HG02678 (cell line): ENCODE data around the gene CNGB1.
"Not testable (repeated sequence)": the region's sequence is repeated elsewhere in the genome, so short reads cannot be mapped to it uniquely, and the experiment has no call there.

ENCODE experiments used
- ATAC-seq: cut with Tn5 transposase; IDR thresholded peaks from one replicate; pipeline ENCODE4 v1.9.1; 2021; ENCODE audit warnings: mild to moderate bottlenecking, moderate library complexity; ENCODE audit not compliant: unreplicated experiment

The CNGB1 gene

DNA sequence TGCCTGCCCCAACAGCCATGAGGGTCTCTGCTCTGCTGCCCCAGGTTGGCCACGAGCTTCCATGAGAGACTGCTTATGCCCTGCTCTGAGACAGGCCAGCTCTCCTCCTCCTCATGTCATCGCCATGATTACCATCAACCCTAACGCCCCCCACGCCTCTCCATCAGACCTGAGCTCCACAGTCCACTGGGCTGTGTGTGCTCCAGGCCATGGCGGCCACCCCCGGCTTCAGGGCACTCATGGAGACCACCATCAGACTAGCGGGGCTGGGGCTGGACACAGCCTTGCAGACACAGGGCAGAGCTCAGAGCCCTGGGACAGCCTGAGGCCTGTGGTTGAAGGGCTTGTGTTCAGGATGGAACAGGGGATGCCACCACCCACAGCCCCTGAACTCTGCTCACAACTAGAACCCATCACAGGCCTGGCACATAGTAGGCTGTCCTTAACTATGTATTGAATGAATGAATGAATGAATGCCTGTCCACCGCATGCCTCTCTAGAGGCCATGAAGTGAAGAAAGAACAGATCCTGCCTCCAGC lies 14.6 kb downstream of the CNGB1 start:
- ATAC-seq = no peak

DNA sequence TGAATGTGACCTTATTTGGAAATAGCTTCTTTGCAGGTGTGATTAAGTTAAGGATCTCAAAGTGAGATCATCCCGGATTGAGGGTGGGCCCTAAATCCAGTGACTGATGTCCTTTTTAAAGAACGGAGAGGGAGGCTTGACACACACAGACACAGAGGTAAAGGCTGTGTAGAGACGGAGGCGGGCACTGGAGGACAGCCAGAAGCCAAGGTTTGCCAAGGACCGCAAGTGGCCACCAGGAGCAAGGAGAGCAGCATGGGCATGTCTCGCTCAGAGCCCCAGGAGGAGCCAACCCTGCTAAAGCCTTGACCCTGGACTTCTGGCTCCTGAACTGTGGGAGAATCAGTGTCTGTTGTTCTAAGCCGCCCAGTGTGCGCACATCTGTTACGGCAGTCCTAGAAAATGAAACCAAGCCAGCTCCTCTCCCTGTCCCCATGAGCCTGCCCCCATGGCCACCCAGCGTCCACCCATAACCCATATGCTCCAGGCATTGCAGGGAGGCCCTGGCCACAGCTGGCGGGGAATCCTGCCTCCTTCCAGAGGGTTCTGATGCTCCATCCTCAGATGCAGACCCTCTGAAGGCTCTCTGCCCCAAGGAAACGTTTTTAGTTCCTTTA lies 15.2 kb downstream of the CNGB1 start:
- ATAC-seq = no peak

DNA sequence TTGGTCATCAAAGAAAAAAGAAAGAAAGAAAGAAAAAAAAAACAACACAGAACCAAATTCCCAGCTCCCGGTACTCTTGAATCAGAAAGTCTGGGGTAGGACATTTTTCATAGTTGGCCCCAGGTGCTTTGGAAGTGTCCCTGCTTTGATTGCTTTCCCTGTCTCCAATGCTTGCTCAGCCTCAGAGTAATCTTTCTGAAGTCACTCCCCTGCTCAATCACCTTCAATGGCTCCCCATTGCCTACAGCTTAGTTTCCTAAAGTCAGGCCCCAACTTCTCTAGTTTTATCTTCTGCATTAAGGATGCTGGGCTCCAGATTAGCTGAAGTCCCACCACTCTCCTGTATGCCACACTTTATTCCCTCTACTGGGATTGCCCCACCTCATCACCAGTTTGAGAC lies 17.1 kb downstream of the CNGB1 start:
- no peak for ATAC-seq

DNA sequence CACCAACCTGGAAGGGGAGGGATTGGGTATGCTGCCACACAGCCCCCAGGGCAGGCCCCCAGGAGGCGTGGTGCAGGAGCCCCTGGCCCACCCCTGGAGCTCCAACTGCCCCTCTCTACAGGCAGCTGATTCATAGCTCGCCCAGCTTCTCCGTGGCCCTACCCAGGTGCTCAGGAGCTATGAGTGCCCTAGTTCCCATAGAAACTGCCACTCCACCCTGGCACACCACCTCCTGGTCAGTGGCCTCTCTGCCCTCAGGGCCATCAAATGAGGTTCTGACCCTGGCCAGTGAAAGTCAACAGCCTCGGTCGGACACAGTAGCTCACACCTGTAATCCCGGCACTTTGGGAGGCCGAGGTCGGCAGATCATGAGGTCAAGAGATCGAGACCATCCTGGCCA lies 18.0 kb downstream of the CNGB1 start:
- ATAC-seq = no peak

DNA sequence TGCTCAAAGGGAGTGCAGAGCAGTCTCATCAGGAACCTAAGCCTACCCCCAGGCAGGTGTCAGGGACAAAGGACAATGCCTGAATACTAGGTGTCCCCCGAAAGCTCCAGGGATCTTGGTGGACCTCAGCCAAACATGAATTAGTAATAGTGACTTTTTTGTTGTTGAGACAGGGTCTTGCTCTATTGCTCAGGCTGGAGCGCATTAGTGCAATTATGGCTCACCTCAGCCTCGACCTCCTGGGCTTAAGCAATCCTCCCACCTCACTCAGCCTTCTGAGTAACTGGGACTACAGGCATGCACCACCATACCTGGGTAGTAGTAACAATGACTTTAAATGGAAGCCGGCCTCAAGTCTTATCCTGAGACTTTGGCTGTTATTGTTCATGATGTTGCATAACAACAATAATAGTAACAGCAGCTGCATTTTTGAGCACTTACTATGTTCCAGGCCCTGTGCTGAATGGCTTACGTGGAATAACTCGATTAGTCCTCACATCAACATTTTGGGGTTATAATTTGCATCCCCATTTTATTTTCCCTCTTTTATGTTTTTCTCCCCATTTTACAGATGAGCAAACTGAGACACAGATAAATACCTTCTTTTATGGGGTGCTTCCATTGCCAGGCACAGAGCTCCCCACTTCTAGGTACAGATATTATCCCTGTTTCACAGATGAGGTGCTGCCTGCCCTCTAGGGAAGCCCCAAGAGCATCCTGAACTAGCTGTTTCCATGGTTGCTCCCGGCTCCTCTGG lies 19.5 kb downstream of the CNGB1 start:
- ATAC-seq = no peak

DNA sequence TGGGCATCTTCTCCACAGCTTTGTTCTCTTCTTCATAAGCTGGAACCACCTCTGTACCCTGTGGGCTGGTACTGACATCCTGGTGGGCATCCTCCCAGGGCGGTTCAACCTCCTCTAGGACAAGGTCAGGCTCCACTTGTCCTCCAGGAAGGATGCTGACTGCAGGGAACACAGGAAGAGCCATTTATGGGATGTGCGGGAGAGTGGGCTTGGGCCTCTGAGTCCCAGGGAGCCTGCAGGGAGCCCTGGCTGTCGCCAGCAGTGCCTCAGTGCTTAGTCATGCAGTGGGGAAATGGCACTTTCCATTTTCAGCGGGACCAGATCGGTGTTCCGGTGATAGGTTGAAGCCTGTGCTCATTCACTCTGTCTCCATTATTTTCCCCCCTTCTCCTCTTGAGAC lies 20.5 kb downstream of the CNGB1 start:
- no peak for ATAC-seq

DNA sequence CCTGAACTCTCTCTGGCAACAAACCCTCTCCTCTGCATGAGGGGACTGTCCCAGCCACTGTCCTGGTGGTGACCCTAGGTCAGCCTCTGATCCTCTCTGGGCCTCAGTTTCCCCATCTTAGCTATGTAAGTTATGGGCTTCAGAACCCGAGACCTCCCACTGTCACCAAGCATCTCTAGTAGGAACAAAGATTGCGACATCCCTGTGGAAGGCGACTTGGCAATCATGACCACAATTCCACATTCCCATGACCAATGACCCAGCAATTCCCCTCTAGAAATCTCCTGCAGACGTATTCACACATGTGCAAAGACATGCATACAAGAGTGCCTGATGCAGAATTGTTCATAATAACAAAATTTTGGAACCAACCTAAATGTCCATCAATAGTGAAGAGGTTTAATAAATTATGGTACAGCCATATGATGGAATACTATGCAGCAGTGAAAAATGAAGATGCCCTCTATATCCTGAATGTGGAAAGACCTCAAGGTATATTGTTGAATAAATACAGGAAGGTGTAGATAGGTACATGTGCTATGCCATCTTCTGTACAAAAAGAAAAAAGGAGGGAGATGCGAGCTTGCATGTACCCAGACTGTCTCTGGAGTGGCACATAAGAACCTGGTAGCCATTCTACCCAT lies 21.2 kb downstream of the CNGB1 start:
- ATAC-seq = no peak

DNA sequence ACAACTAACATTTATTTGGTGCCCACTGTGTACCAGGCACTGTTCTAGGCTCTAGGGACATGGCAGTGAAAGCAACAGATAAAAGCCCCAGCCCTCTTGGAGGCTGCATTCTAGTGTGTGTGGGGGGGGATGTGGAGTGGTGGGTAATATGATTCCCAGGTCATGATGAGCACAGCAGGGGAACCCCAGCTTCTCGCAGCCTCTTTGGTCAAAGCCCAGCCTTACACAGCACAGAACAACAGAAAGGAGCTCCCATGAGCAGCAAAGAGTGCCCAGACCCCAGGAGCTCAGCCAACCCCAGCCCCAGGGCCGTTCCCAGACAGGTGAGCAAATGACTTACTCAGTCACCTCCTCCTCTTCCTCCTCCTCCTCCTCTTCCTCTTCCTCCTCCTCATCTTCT lies 21.9 kb downstream of the CNGB1 start:
- ATAC-seq = no peak

DNA sequence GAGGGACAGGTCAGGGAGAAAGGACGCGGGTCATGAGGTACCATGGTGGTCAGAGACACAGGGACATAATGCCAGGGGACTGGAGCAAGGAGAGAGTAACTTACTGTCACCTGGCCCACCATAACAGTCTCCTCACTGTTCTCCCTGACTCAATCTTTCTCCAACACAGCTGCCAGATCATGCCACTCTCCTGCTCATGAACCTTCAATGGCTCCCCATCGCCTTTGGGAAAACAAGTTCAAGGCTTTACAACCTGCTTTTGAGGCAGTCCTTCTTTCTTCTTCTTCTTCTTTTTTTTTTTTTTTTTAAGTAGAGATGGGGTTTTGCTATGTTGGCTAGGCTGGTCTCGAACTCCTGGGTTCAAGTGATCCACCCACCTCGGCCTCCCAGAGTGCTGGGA lies 22.9 kb downstream of the CNGB1 start:
- no peak for ATAC-seq

DNA sequence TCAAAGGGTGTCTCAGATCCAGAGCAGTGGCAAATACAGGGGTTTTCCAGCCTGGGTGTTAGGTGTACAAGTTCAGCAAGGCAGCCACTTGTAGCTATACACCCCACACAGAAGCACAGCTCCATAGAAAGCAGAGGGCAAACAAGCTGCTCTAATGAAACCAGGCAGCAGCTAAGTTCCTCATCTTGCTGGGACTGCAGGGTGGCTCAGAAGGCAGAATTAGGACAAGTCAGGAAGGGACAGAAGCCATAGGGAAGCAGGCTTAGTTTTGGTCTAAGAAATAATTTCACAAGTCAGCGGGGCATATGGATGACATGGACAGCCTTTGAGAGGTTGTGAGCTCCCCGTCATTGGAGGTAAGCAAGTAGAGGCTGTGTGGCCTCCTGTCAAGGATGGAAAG lies 23.7 kb downstream of the CNGB1 start:
- no peak for ATAC-seq

DNA sequence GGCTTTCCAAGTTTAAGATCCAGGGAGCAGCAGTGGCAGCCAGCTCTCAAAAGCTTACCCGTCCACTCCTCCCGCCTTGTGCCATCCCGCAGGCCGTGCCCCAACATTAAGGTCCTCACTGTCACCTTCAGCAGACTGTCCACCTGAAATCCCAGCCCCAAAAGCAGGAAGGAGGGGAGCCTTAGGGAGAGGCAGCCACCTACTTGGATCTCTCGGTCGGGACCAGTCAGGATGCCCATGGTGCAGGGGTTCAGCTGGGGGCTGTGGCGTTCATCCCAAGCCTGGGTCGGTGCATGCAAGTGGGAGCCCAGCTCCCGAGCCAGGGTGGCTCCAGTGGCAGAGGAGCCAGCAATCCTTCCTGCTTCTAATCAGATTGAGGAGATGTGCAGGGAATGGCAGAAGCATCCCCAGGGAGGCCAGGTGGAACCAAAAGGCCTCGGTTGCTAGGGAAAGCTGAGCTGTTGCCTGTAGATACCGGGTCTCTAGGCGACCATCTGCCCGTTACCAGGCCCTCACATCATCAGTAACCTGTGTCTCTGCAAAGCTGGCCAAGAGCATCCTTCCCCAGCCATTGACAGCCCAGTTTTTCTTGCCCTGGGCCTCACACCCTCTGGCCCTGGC lies 24.6 kb downstream of the CNGB1 start:
- ATAC-seq = no peak

DNA sequence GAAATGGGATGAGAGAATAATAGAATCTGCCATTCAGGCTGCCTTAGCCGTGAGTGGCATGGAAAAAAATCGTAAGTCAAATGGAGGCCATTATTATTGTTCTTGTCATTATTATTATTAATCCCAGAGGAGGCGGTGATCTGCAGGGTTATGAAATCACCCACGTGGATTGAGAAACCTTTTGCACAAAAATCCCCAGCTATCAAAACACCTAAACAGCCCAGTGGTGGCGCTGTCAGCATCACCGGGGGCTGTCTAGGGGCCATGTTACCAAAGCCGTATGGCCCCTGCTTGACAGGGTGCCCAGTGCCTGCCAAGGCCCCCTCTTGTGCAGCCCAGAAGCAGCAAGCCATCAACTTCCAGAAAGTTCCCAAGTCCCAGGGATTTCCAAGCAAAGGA lies 25.2 kb downstream of the CNGB1 start:
- no peak for ATAC-seq

DNA sequence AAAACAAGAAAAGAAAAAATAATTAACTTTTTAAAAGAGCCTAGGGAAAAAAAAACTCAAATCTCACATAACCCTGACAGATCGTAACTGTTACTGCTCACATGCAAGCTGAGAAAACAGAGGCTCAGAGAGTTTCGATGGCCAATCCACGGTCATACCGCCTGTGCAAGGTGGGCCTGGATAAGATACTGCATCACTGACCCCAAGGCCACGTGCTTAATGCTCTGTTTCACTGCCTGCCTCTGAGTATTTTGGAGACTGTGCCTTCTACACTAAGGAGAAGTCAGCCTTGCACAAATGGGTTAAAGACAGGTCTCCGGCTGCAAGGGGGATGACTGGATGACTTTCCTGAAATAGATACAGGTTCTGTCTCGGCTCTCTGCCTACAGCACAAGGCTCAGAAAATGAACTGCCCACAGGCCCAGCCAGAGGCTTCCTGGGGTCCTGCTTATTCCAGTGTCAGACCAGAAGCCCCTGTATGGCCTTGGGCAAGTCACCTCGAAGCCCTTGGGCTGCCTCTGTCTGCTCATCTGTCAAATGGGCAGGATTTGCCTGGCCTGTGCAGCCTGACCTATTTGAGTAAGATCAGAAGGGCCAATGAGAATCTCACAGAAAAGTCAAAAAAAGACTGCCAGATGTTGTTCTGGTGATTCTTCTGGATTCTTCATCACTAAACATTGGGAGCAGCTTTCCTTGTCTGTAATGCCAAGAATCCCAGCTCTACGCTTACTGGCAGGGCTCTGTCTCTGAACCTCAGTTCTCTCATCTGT lies 25.8 kb downstream of the CNGB1 start:
- ATAC-seq = no peak

DNA sequence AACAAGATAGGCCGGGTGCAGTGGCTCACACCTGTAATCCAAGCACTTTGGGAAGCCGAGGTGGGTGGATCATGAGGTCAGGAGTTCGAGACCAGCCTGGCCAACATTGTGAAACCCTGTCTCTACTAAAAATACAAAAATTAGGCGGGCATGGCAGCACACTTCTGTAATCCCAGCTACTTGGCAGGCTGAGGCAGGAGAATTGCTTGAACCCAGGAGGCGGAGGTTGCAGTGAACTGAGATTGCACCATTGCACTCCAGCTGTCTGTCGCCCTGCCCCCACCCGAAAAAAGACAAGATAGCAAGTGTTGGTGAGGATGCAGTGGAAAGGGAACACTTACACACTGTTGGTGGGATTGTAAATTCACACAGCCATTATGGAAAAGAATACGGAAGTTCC lies 27.5 kb downstream of the CNGB1 start:
- not testable (repeated sequence) for ATAC-seq

DNA sequence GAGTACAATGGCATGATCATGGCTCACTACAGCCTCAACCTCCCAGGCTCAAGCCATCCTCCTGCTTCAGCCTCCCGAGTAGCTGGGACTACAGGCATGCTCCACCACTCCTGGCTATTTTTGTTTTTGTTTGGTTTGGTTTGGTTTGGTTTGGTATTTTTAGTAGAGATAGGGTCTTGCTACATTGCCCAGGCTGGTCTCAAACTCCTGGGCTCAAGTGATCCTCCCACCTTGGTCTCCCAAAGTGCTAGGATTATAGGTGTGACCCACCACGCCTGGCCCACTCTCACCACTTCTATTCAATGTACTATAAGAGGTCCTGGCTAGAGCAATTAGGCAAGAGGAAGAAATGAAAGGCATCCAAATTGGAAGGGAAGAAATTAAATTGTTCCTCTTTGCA lies 29.0 kb downstream of the CNGB1 start:
- not testable (repeated sequence) for ATAC-seq

DNA sequence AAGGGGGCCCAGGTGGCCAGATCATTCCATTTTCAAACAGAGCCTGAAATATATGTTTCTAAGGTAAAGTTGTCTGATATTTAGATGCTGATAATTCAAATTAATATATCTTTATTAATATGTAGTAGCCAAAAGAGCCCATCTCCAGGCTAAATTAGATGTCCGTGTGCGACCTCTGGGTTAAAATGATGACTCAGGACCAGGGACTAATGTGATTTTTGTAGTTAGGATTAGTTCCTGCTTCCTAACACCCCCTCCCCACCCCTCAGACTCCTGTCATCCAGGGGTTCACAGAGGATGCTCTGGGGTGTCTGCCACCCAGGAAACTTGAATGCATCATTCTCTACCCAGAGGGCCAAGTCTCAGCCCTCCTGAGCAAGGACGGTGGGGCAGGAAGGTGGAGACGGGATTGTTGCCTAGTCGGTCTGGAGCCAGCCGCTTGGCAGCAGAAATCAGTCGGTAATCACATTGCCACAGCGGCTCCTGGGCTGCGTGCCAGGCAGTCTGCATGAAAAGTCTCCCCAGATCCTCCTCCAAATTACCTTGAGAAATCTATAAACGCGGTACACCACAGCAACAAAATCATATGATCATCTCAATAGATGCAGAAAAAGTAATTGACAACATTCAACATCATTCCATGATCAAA lies 29.8 kb downstream of the CNGB1 start:
- no peak for ATAC-seq

DNA sequence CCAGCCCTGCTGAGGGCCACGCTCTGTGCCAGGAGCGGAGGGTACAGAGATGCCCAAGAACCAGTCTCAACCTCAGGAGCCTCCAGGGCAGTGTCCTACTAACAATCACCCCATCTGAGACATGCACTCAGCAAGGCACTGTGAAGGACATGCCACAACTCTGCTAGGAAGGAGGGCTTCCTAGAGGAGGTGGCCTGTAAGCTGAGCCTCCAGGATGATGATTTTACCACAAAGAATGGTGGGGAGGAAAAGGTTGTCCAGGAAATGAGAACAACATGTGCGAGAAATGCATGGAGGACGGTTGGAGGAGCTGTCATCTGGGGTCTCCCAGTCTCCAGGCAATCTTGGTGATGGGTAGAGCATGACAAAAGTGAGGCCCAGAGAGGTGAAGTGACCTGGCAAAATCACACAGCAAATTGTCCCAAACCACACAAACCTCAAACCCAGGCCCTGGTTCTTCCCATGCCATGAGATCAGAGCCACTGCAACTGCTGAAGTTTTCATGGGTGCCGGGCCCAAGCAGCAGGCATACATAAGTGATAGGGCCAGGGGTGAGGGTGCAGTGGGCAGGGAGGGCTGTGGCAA lies 30.5 kb downstream of the CNGB1 start:
- ATAC-seq = no peak

DNA sequence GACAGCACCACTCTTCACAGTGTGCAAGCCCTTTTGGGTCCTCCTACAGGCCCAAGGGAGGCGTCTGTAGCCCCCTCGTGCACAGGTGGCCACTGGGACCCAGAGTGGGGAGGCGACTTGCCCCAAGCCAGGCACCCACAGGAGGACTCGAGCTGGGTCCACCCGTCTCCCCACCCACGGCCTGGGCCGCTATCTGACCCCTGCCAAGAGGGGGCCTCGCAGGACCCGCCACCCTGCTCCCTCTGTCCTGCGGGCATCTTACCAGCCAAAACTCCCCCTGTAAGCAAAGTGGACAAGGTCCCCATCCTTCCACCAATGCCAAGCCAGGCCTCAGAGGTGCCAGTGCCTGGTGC lies 31.1 kb downstream of the CNGB1 start:
- no peak for ATAC-seq

DNA sequence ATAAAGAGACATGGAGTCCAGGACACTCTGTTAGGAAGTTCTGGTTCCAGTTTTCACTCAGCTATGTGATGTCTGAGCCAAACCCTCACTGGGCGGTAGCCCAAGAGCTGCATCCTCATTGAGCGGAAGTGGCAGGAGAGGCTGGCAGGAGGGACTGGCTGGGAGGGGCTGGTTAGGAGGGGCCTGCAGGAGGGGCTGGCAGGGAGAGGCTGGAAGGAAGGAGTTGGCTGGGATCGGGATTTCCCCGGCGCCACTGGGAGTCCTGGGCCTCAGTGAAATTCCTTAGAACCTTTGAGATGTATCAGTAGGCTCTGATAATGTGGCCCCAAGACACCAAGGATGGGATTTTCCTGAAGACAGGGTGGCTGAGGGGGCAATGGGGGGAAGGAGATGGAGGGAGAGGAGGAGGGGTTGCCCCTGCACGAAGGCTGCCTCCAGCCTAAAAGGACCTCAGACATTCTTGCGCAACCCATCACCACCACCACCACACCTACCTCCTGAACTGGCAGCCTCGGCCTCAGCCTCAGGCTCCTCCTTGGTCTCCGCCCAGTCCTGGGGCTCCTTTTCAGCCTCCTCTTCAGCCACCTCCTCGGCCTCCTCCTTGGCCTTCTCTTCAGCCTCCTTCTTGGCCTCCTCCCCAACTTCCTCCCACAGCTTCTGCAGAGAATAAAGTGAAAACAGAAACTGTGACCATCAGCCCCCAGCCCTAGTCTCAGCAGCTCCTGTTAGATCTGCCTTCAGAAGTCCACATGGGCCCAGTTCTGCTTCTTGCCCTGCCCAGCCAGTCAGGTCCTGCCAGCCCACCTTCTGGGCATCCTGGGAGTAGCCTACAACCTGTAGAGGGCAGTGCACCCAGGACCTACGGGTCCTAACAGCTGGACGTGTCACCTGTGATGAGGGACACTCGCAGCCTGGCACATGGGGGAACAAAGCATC lies 31.7 kb downstream of the CNGB1 start:
- ATAC-seq = no peak
